Astrocyte of the spinal cord (primary cell): Measurements from ENCODE around the gene TMEM117.

ENCODE experiments used
- DNase-seq: peaks from one replicate; pipeline ENCODE4 v3.0.0; 2011; ENCODE audit warnings: low read depth, low spot score
- H3K4me3 ChIP-seq: 2 replicates; pipeline ENCODE4 v1.5.1; 2011; ENCODE audit warnings: low read depth, mild to moderate bottlenecking, low read length, moderate library complexity
- CTCF ChIP-seq: IDR thresholded peaks from 2 replicates; pipeline ENCODE4 v1.5.1; 2012; ENCODE audit warnings: low read depth, mild to moderate bottlenecking, low read length, inconsistent platforms
- in situ Hi-C: cut with HindIII; loops from 2 replicates; pipeline ENCODE4 v1.10.0; 2017; ENCODE audit warnings: low sequenced_read_pairs

Gene TMEM117

DNA sequence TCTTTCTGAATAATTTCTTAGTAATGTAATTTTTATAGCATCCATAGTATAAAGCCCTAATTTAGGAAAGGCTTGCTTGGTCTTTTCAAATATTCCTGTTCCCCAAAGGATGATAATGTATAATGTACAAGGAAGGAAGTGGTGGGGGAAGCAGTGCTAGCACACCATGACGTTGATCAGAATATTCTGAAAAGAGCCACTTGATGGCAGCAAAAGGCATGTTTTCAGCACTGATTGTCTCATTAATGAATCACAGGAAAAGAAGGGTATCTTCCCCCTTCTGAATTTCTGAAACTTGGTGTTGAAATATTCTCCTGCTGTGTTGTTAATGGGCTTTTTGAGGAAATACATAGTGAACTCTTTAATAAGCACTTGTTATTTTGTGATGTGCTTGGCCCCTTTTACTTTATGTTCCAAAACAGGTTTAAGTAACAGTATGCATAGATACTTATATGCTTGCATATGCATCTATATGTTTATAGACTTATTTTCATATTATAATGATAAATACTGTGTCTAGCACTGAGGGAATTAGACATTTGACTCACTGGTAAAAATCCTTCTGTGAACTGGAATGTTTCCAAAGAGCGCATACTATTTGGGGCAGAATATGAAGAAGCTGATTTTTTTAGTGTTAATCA is 122.0 kb downstream of the TMEM117 start:
- in situ Hi-C loops = no loop called here
- H3K4me3 ChIP-seq = no peak overlapping the region
- TF ChIP-seq CTCF = peak; percentile 50
- peak; percentile 51 for DNase-seq

DNA sequence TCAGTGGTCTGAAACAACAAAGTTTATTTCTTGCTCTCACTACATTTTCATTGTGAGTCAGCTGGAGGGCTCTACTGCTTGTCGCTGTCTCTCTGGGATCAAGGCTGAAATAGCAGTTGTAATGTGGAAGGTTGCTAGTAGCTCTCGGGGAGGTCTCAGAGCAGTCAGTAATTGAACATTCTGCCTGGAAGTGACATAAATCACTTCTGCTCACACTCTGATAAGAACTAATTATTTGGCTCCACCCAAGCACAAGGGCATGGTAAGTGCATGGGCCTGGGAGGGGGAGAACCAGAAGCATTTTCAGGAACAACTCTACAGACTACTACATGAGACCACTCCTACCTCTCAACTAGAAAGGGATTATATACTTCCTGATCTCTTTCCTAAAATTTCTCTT is 128.2 kb downstream of the TMEM117 start:
- in situ Hi-C loops = no loop called here
- TF ChIP-seq CTCF = no peak
- no peak for DNase-seq

GRCh38 chr12:43964961-43965360 is 129.1 kb downstream of the TMEM117 start:
- DNase-seq = peak; percentile 58
- in situ Hi-C loops = no loop called here
- TF ChIP-seq CTCF = no peak
- no peak overlapping the region for H3K4me3 ChIP-seq

More for the DNA sequence above, 128.2 kb downstream of the TMEM117 start:
- no peak overlapping the region for H3K4me3 ChIP-seq

GRCh38 chr12:43965899-43966298 is 130.0 kb downstream of the TMEM117 start:
- in situ Hi-C loops = no loop called here
- DNase-seq = no peak
- no peak overlapping the region for H3K4me3 ChIP-seq
- no peak for TF ChIP-seq CTCF

GRCh38 chr12:43968736-43969135 is 132.9 kb downstream of the TMEM117 start:
- no peak overlapping the region for H3K4me3 ChIP-seq
- in situ Hi-C loops = no loop called here
- TF ChIP-seq CTCF = no peak
- DNase-seq = no peak

DNA sequence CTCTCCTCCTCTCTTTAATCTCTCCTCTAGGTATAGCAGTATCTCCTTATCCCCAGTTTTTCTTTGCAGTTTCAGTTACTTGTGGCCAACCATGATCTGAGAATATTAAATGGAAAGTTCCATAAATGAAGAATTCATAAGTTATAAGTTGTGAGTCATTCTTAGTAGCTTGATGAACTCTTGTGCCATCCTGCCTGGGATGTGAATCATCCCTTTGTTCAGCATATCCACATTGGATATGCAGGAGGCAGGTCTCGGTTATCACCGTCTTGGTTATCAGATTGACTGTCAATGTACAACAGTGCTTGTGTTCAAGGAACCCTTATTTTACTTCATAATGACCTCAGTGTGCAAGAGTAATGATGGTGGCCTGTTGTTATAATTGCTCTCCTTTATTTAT is 134.0 kb downstream of the TMEM117 start:
- TF ChIP-seq CTCF = no peak
- no peak for DNase-seq
- in situ Hi-C loops = no loop called here
- H3K4me3 ChIP-seq = no peak overlapping the region

DNA sequence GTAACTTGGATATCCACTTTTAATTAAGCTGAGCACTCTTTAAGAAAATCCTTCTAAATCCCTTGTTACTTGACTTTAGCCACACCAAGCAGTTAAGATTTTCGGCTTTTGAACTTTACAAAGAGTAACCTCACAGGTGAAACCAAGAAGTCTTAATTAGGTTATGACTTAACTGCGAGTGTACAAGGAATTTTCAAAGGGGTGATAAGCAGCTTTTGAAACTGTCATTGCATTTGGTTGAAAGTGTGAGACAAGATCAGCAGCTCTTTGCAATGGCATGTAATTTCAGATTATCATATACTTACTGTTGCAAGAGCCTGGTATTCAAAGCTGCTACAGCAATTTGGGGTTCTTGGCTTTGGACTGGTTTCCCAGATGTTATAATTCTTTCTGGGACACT is 137.5 kb downstream of the TMEM117 start:
- H3K4me3 ChIP-seq = no peak overlapping the region
- in situ Hi-C loops = no loop called here
- no peak for TF ChIP-seq CTCF
- DNase-seq = no peak
